SK-N-SH (cell line): Measurements from ENCODE around the gene SCO1.

Experiments
- EP300 ChIP-seq, 2 experiments: IDR thresholded peaks; 2 replicates each; pipeline versions ENCODE4 v1.4.0 to v1.6.1; 2012; ENCODE audit warnings: borderline replicate concordance in 1 of 2, low read depth in 1 of 2, low read length in 1 of 2
- EZH2phosphoT487 ChIP-seq: fragments of 200-600 bp; sonication (generic); IDR thresholded peaks from 2 replicates; pipeline ENCODE4 v1.6.1; 2017; ENCODE audit warnings: low read depth, mixed run types, mild to moderate bottlenecking, antibody characterized with exemption, moderate library complexity, borderline replicate concordance
- GABPA ChIP-seq: IDR thresholded peaks from 2 replicates; pipeline ENCODE4 v1.4.0; 2012; ENCODE audit warnings: low read depth, mild to moderate bottlenecking
- MXI1 ChIP-seq: IDR thresholded peaks from 2 replicates; pipeline ENCODE4 v1.6.1; 2012; ENCODE audit warnings: mild to moderate bottlenecking, low read depth, low read length, improper control_type of control experiment
- POLR2AphosphoS5 ChIP-seq: IDR thresholded peaks from 2 replicates; pipeline ENCODE4 v1.6.1; 2012; ENCODE audit warnings: low read depth, low read length
- RAD21 ChIP-seq: IDR thresholded peaks from 2 replicates; pipeline ENCODE4 v1.6.1; 2012; ENCODE audit warnings: mild to moderate bottlenecking, low read length
- RFX5 ChIP-seq: IDR thresholded peaks from 2 replicates; pipeline ENCODE4 v1.6.1; 2012; ENCODE audit warnings: mild to moderate bottlenecking, improper control_type of control experiment, low read length
- TAF1 ChIP-seq: IDR thresholded peaks from 2 replicates; pipeline ENCODE4 v1.6.1; 2012; ENCODE audit warnings: low read depth, mild to moderate bottlenecking, low read length, moderate library complexity, borderline replicate concordance
- TF ChIP-seq, protein P1 (sequence below): fragments of 200-600 bp; sonication (generic); IDR thresholded peaks from 2 replicates; pipeline ENCODE4 v1.6.1; 2017; ENCODE audit warnings: antibody characterized with exemption, mild to moderate bottlenecking, moderate library complexity
- TF ChIP-seq, protein P2 (sequence below): IDR thresholded peaks from 2 replicates; pipeline ENCODE4; 2012

DNA sequence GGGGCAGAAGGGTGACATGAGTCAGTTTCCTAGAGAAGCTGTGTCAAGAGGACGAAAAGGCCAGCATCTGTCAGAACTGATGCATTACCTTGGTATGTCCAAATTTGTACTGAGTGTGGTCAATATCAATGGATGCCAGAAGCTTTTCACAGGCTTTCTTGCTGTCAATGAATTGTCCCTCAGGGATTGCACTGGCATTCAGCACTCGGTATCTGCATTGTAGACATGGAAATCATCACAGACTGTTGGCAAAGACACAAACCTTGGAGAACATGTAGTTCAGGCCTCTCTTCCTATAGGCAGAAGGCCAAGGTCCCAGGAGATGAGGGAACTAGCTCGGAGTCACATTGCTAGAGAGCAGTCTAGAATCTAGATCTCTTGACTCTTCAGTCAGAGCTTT is 56.9 kb downstream of the SCO1 start:
- TF ChIP-seq, protein P1, sequence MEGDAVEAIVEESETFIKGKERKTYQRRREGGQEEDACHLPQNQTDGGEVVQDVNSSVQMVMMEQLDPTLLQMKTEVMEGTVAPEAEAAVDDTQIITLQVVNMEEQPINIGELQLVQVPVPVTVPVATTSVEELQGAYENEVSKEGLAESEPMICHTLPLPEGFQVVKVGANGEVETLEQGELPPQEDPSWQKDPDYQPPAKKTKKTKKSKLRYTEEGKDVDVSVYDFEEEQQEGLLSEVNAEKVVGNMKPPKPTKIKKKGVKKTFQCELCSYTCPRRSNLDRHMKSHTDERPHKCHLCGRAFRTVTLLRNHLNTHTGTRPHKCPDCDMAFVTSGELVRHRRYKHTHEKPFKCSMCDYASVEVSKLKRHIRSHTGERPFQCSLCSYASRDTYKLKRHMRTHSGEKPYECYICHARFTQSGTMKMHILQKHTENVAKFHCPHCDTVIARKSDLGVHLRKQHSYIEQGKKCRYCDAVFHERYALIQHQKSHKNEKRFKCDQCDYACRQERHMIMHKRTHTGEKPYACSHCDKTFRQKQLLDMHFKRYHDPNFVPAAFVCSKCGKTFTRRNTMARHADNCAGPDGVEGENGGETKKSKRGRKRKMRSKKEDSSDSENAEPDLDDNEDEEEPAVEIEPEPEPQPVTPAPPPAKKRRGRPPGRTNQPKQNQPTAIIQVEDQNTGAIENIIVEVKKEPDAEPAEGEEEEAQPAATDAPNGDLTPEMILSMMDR = no peak
- TF ChIP-seq MXI1 (no peak), POLR2AphosphoS5 (no peak), RAD21 (no peak), GABPA (no peak), EZH2phosphoT487 (no peak), EP300 (IDR thresholded peaks at IDR 0.05; ENCODE audit: borderline replicate concordance in 1 of 2, low read depth in 1 of 2, low read length in 1 of 2) (no peak), TAF1 (no peak), RFX5 (no peak)
- TF ChIP-seq, protein P2, sequence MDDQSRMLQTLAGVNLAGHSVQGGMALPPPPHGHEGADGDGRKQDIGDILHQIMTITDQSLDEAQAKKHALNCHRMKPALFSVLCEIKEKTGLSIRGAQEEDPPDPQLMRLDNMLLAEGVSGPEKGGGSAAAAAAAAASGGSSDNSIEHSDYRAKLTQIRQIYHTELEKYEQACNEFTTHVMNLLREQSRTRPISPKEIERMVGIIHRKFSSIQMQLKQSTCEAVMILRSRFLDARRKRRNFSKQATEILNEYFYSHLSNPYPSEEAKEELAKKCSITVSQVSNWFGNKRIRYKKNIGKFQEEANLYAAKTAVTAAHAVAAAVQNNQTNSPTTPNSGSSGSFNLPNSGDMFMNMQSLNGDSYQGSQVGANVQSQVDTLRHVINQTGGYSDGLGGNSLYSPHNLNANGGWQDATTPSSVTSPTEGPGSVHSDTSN = no peak
